C4-2B (cell line): ENCODE data around the gene MAP7D3.

Experiments
- CTCF ChIP-seq: fragments of 450-650 bp; conservative IDR thresholded peaks from 2 replicates; pipeline ENCODE4 v1.5.1; 2017; ENCODE audit warnings: mild to moderate bottlenecking
- ZFX ChIP-seq: fragments of 450-650 bp; IDR thresholded peaks from 2 replicates; pipeline ENCODE4 v1.6.1; 2017

GRCh38 chrX:136211766-136212556 lies 39.2 kb downstream of the MAP7D3 start:
- TF ChIP-seq CTCF: no peak
- TF ChIP-seq ZFX: no peak
